PFSK-1 (cell line): ENCODE data around the gene TRIP11.

Source experiments
- FOXP2 ChIP-seq: optimal IDR thresholded peaks from 2 replicates; pipeline ENCODE3; 2011; ENCODE audit warnings: borderline replicate concordance, control low read depth, inconsistent platforms; ENCODE audit not compliant: insufficient read depth; ENCODE audit errors: extremely low read length, extremely low read depth
- POLR2AphosphoS5 ChIP-seq: IDR thresholded peaks from 2 replicates; pipeline ENCODE4 v1.6.1; 2012; ENCODE audit warnings: low read depth, mild to moderate bottlenecking, control low read depth, low read length, moderate library complexity
- SIN3A ChIP-seq: IDR thresholded peaks from 2 replicates; pipeline ENCODE4 v1.6.1; 2012; ENCODE audit warnings: mild to moderate bottlenecking, low read length, moderate library complexity, borderline replicate concordance; ENCODE audit not compliant: insufficient read depth
- TAF1 ChIP-seq: IDR thresholded peaks from 2 replicates; pipeline ENCODE4 v1.6.1; 2012; ENCODE audit warnings: low read length, control low read depth, borderline replicate concordance; ENCODE audit not compliant: insufficient read depth
- TF ChIP-seq, protein P1 (sequence below), 2 experiments: IDR thresholded peaks; 2 replicates each; pipeline versions ENCODE4 v1.6.1 to v1.8.0; 2011 to 2012; ENCODE audit warnings: low read depth in 2 of 2, low read length in 2 of 2, control low read depth in 1 of 2, inconsistent platforms in 1 of 2, mild to moderate bottlenecking in 1 of 2, moderate library complexity in 1 of 2; ENCODE audit not compliant: insufficient read depth in 1 of 2

The TRIP11 gene

DNA sequence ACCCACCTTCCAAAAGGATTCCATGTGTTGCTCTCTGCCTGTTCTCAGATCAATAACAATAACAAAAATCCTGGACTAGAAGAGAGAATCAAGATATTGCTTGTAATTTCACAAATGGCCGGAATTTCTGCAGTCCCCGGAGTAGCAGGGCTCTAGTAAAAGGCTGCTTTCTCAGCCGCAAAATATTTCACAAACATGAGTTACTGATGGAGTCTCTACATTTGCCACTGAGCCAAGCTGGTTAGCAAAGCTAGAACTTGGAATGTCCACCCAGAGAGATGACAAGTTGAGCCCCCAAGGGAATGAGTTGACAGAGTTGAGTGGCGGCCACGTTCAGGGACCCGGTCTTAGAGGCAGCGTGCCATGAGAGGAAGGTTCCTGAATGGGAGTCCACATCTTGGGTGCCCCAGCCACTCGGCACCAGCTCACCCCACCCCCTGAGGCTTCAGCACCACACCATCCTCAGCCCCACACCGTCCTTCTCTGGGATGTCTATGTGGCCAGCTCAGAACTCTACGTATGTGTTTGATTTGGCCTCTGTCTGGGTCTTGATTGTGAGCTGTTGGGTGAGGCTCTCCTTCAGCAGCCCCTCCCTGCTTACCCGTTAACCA lies 108.3 kb downstream of the TRIP11 start:
- TF ChIP-seq FOXP2: no peak
- no peak for TF ChIP-seq POLR2AphosphoS5
- TF ChIP-seq, protein P1, sequence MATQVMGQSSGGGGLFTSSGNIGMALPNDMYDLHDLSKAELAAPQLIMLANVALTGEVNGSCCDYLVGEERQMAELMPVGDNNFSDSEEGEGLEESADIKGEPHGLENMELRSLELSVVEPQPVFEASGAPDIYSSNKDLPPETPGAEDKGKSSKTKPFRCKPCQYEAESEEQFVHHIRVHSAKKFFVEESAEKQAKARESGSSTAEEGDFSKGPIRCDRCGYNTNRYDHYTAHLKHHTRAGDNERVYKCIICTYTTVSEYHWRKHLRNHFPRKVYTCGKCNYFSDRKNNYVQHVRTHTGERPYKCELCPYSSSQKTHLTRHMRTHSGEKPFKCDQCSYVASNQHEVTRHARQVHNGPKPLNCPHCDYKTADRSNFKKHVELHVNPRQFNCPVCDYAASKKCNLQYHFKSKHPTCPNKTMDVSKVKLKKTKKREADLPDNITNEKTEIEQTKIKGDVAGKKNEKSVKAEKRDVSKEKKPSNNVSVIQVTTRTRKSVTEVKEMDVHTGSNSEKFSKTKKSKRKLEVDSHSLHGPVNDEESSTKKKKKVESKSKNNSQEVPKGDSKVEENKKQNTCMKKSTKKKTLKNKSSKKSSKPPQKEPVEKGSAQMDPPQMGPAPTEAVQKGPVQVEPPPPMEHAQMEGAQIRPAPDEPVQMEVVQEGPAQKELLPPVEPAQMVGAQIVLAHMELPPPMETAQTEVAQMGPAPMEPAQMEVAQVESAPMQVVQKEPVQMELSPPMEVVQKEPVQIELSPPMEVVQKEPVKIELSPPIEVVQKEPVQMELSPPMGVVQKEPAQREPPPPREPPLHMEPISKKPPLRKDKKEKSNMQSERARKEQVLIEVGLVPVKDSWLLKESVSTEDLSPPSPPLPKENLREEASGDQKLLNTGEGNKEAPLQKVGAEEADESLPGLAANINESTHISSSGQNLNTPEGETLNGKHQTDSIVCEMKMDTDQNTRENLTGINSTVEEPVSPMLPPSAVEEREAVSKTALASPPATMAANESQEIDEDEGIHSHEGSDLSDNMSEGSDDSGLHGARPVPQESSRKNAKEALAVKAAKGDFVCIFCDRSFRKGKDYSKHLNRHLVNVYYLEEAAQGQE (IDR thresholded peaks at IDR 0.05; ENCODE audit: insufficient read depth in 1 of 2, low read depth in 2 of 2, low read length in 2 of 2): no peak
- no peak for TF ChIP-seq SIN3A
- TF ChIP-seq TAF1: no peak

DNA sequence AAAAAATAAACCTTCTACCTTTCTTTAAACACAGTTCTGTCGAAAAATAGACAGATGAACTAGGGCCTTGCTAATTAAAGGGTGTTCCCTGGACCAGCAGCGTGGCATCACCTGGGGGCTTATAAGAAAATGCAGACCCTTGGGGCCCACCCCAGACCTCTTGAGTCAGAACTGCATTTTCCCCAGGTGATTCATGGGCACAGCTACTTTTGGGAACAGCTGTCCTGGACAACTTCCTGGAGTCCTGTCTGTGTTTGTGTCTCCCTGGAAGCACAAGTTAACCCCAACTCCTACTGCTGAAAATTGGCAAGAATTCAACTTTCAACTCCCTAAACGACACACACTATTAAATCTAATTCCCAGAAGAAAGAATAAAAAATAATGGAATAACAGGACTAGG lies 110.2 kb downstream of the TRIP11 start:
- TF ChIP-seq TAF1 (no peak), SIN3A (no peak), FOXP2 (no peak), POLR2AphosphoS5 (no peak)
- TF ChIP-seq, protein P1 (IDR thresholded peaks at IDR 0.05; ENCODE audit: insufficient read depth in 1 of 2, low read depth in 2 of 2, low read length in 2 of 2): no peak

DNA sequence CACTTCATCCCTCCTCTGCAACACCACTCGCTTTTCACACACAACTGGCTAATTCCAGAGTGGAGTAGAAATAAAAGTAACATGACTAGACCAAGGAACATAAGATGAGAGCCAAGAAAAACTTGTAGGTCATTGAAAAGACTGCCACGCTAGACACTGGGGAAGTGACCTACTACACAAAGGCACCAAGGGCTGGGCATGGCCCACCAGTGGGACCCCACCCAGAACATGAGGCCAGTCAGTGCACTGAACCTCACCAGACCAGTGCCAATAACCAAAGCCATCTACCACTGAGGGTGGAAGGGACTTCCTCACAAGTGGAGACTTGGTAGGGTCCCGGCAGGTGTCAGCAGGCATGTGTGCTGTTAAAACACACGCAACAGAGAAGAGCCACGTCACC lies 112.1 kb downstream of the TRIP11 start:
- TF ChIP-seq TAF1 (no peak), POLR2AphosphoS5 (no peak), FOXP2 (no peak)
- TF ChIP-seq, protein P1 (IDR thresholded peaks at IDR 0.05; ENCODE audit: insufficient read depth in 1 of 2, low read depth in 2 of 2, low read length in 2 of 2): no peak

DNA sequence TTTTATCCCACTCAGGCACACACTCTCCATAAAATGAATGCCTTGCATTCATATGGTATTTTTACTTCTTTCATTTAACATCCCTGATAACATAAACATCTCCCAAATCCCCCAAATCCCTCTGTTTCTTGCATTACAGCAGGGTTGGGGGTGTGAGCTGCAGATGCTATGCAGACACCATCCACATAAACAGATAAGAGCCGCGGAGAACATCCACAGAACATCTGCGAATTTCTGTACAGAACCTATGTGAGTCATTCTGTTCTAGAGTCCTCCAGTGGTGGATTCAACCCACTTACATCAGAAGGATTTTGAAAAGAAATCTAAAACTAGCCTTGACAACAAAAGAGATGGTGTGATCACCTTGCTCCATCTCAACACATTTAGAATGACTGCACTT lies 112.7 kb downstream of the TRIP11 start:
- TF ChIP-seq POLR2AphosphoS5: no peak
- TF ChIP-seq FOXP2: no peak
- TF ChIP-seq TAF1: no peak
- TF ChIP-seq, protein P1 (IDR thresholded peaks at IDR 0.05; ENCODE audit: insufficient read depth in 1 of 2, low read depth in 2 of 2, low read length in 2 of 2): no peak
- TF ChIP-seq SIN3A: no peak
